Stimulated activated CD8-positive, alpha-beta memory T cell treated with anti-CD3 and anti-CD28 coated beads, Interleukin-12 subunit alpha, Interleukin-12 subunit beta, amount 100 ng/mL, for 4 hours (primary cell): ENCODE data around the gene PGF.

Experiments
- DNase-seq: peaks from one replicate; pipeline ENCODE4 v3.0.0-alpha.2; 2020; ENCODE audit warnings: low read depth

Gene PGF

DNA sequence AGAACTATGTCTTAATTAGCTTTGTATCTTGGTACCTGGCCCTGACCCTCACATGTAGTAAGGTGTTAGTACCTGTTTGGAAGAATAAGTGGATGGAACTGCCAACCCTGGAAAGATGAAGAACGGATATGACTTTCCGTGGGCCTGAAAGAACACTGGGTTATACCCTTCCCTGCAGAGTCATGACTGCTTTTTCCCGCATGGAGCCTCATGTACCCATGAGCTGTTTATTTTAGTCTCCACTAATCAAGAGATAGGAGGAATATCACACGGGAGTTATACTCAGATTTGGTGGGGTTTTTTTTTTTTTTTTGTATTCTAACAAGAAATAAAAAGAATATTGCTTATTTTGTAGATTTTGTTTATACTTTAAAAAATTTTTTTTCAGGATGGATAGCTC lies 57.8 kb downstream of the PGF start:
- no peak for DNase-seq

DNA sequence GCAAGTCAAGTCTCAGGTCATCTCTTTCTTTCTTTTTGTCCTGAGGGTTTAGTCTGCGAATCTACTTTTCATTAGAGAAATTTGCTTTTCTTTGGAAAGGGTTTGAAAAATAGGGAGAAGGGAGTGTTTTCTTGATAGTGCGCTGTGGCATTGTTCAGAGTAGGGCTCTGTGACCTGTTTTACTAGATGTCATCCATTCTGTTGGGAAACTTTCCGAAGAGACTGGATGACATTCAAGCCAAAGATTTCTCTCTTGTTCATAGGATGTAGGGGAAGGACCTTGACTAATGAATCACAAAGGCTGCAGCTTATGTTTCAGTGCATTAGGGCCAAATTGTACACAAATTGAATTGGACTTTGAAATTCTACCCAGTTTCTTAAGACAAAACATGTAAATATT lies 59.0 kb downstream of the PGF start:
- no peak for DNase-seq

DNA sequence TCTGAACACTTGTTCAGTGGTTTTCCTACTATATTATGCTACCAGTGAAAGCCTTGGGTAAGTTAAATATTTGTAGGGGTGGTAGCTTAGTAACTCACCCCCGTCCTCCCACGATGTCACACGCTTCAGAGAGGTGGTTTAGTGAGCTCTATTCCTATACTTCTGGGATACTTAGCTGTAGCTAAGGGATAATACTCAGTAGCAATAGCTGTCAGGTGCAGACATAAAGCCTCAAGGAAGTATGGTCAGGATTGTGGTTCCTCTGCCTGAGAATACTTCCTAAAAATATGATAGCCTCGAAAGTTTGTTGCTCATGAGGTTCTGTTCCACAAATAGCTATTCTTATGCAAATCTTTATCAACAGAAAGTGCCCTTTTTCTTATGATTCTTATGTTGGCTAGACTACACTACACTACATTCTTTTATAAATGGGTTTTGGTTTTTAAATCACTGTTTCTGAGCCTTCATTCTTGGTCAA lies 61.7 kb downstream of the PGF start:
- no peak for DNase-seq

DNA sequence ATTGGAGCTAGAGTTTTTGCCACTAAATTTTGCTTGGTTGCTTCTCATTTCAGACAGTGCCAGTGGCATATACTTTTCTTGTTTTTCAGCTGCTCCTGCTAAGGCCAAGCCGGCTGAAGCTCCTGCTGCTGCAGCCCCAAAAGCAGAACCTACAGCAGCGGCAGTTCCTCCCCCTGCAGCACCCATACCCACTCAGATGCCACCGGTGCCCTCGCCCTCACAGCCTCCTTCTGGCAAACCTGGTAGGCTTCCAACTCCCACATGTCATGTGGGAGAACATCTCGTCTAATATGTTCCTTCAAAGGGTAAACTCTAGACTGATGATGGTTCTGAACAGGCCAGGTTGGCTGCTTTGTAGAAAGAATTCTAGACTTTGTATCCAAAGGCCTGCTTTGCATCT lies 62.7 kb downstream of the PGF start:
- DNase-seq: no peak

DNA sequence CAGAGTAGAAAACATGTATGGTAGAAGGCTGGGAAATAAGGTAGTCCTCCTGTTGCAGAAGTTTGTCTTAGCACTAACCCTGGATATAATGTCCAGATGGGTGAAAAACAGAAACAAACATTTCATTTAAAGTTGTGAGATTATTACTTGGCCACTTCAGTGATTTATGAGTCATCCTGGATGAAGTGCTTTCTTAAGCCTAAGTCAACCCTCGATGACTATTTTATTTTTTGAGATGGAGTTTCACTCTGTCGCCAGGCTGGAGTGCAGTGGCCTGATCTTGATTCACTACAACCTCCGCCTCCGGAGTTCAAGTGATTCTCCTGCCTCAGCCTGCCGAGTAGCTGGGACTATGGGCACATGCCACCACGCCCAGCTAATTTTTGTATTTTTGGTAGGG lies 63.5 kb downstream of the PGF start:
- no peak for DNase-seq
